ENCODE data around the gene RPA4. TPM values are rescaled to one million over a fixed set of nuclear protein-coding genes. Genes with fewer than 3 reads are reported as not detected.

Gene RPA4
- total RNA-seq, 1 donor from 2014 or later = 0.43 TPM

GRCh38 chrX:96918864-96919263 lies 35.2 kb downstream of the RPA4 start:
- TF ChIP-seq CTCF (IDR thresholded peaks at IDR 0.05) = no peak
- Histone ChIP-seq H3K36me3 (no peaks in the 10 kb centered on the region), H3K27ac (no peak overlapping the region), H3K27me3 (no peaks in the 10 kb centered on the region), H3K9me3 (no peaks in the 10 kb centered on the region), H3K4me3 (no peak overlapping the region), H3K4me1 (no peaks in the 10 kb centered on the region)
- no peak for DNase-seq (ENCODE audit: low spot score in 2 of 2)
- intact Hi-C loops (cut with DNase I) = no loop called here

GRCh38 chrX:96919672-96920071 lies 36.0 kb downstream of the RPA4 start:
- DNase-seq (ENCODE audit: low spot score in 2 of 2) = no peak
- Histone ChIP-seq H3K4me1 (no peaks in the 10 kb centered on the region), H3K27me3 (no peaks in the 10 kb centered on the region), H3K27ac (no peak overlapping the region), H3K9me3 (no peaks in the 10 kb centered on the region), H3K36me3 (no peaks in the 10 kb centered on the region), H3K4me3 (no peak overlapping the region)
- intact Hi-C loops (cut with DNase I) = no loop called here
- no peak for TF ChIP-seq CTCF (IDR thresholded peaks at IDR 0.05)

GRCh38 chrX:96924581-96924980 lies 40.9 kb downstream of the RPA4 start:
- no peaks in the 10 kb centered on the region for H3K4me1 ChIP-seq
- intact Hi-C loops (cut with DNase I) = no loop called here
- TF ChIP-seq CTCF (IDR thresholded peaks at IDR 0.05) = no peak
- no peak overlapping the region for H3K27ac ChIP-seq
- no peaks in the 10 kb centered on the region for H3K9me3 ChIP-seq
- no peaks in the 10 kb centered on the region for H3K27me3 ChIP-seq
- no peaks in the 10 kb centered on the region for H3K36me3 ChIP-seq
- H3K4me3 ChIP-seq = no peak overlapping the region
- no peak for DNase-seq (ENCODE audit: low spot score in 2 of 2)

- no peaks in the 10 kb centered on the region for H3K27me3 ChIP-seq
- H3K4me3 ChIP-seq = no peak overlapping the region
- DNase-seq (ENCODE audit: low spot score in 2 of 2) = no peak
- no peak overlapping the region for H3K27ac ChIP-seq
- H3K9me3 ChIP-seq = no peaks in the 10 kb centered on the region
- intact Hi-C loops (cut with DNase I) = no loop called here
- no peaks in the 10 kb centered on the region for H3K36me3 ChIP-seq
- H3K4me1 ChIP-seq = no peaks in the 10 kb centered on the region
- TF ChIP-seq CTCF (IDR thresholded peaks at IDR 0.05) = no peak
Measured at GRCh38 chrX:96929036-96929435, 45.3 kb downstream of the RPA4 start.

Other genes with a start within 250 kb of the RPA4 start
- gene DIAPH2, start 199.1 kb upstream of the RPA4 start, total RNA-seq = 27.9 TPM

All from ascending aorta (tissue), 2 donors.